Measurements from ENCODE around the gene LTN1. TPM values are rescaled to one million over a fixed set of nuclear protein-coding genes. Genes with fewer than 3 reads are reported as not detected.
A peak's percentile ranks its signal among the peaks of the same experiment; 100 is the strongest.

The LTN1 gene
- total and polyA plus RNA-seq, 4 donors, result 4.5 to 46.9 (median 12.0) TPM

GRCh38 chr21:28883931-28884330 is 108.7 kb downstream of the LTN1 start:
- DNase-seq (no peak), ATAC-seq (ENCODE audit: insufficient read depth, low FRiP score) (no peak)
- H3K4me3 ChIP-seq, result no peak overlapping the region
- H3K27ac ChIP-seq (ENCODE audit: low read depth in 1 of 2, low read length in 1 of 2), result no peak overlapping the region
- peaks cover 0 to 6% (median 0%) of the 10 kb centered on the region in 5 donors for H3K4me1 ChIP-seq (ENCODE audit: control insufficient read depth in 5 of 5, insufficient read depth in 5 of 5, low read length in 5 of 5)
- H3K9ac ChIP-seq (ENCODE audit: insufficient read depth in 1 of 2, low read length in 2 of 2), result peak overlapping the region; percentile 21 to 91
- H3K27me3 ChIP-seq (ENCODE audit: control insufficient read depth in 3 of 3, insufficient read depth in 3 of 3, low read length in 2 of 3), result no peaks in the 10 kb centered on the region
- no peaks in the 10 kb centered on the region for H3K9me3 ChIP-seq (ENCODE audit: control insufficient read depth in 4 of 4, insufficient read depth in 3 of 4, low read length in 3 of 4)
- TF ChIP-seq CTCF (IDR thresholded peaks at IDR 0.05; ENCODE audit: control extremely low read depth, extremely low read depth), result no peak
- peaks cover 3 to 15% (median 10%) of the 10 kb centered on the region in 4 donors for H3K36me3 ChIP-seq (ENCODE audit: control insufficient read depth in 4 of 4, insufficient read depth in 4 of 4, low read length in 4 of 4)

- Histone ChIP-seq H3K9ac (ENCODE audit: insufficient read depth in 1 of 2, low read length in 2 of 2) (no peak overlapping the region), H3K27ac (ENCODE audit: low read depth in 1 of 2, low read length in 1 of 2) (no peak overlapping the region), H3K4me3 (no peak overlapping the region), H3K4me1 (ENCODE audit: control insufficient read depth in 5 of 5, insufficient read depth in 5 of 5, low read length in 5 of 5) (peaks cover 0 to 6% (median 0%) of the 10 kb centered on the region in 5 donors), H3K27me3 (ENCODE audit: control insufficient read depth in 3 of 3, insufficient read depth in 3 of 3, low read length in 2 of 3) (no peaks in the 10 kb centered on the region), H3K9me3 (ENCODE audit: control insufficient read depth in 4 of 4, insufficient read depth in 3 of 4, low read length in 3 of 4) (no peaks in the 10 kb centered on the region), H3K36me3 (ENCODE audit: control insufficient read depth in 4 of 4, insufficient read depth in 4 of 4, low read length in 4 of 4) (peaks cover 3 to 19% (median 11%) of the 10 kb centered on the region in 4 donors)
- ATAC-seq (ENCODE audit: insufficient read depth, low FRiP score) (no peak), DNase-seq (no peak)
- no peak for TF ChIP-seq CTCF (IDR thresholded peaks at IDR 0.05; ENCODE audit: control extremely low read depth, extremely low read depth)
- whole genome bisulfite sequencing, 2 donors, result 50 to 75% methylated on average over 2 of the region's 2 CpGs
Observed at GRCh38 chr21:28882345-28882744, 110.3 kb downstream of the LTN1 start.

Other genes with a start within 250 kb of the LTN1 start
- gene RWDD2B, start 26.5 kb upstream of the LTN1 start, total RNA-seq, result 10 to 100 TPM; 11.6 to 15.8 TPM
- 10 to 100 TPM; 10.3 to 14.1 TPM for gene RWDD2B, start 26.5 kb upstream of the LTN1 start, polyA plus RNA-seq
- 10 to 100 TPM; 33.2 to 42.3 TPM for gene USP16, start 31.8 kb upstream of the LTN1 start, total RNA-seq
- gene USP16, start 31.8 kb upstream of the LTN1 start, polyA plus RNA-seq, result 10 to 100 TPM; 22.7 to 23.9 TPM
- 100 to 1,000 TPM; 112 to 131 TPM for gene CCT8, start 80.8 kb upstream of the LTN1 start, total RNA-seq
- gene CCT8, start 80.8 kb upstream of the LTN1 start, polyA plus RNA-seq, result 100 to 1,000 TPM; 124 to 130 TPM
- 1 to 10 TPM; 7.8 to 8.7 TPM for gene MAP3K7CL, start 137.8 kb upstream of the LTN1 start, total RNA-seq
- gene MAP3K7CL, start 137.8 kb upstream of the LTN1 start, polyA plus RNA-seq, result 10 to 100 TPM in 1 of 2 donors, 1 to 10 TPM in 1; 5.6 to 15.1 TPM

Data from lung (tissue), 12 donors.